ENCODE data around the gene TP53AIP1.

TP53AIP1 gene

GRCh38 chr11:128904656-128905344, 37.9 kb downstream of the TP53AIP1 start:
- DNase-seq: no peak

- no peak for DNase-seq
These were observed 38.4 kb downstream of the TP53AIP1 start for GRCh38 chr11:128904303-128904655.

GRCh38 chr11:128903248-128904061, 39.2 kb downstream of the TP53AIP1 start:
- no peak for DNase-seq

GRCh38 chr11:128902515-128903066, 40.1 kb downstream of the TP53AIP1 start:
- no peak for DNase-seq

GRCh38 chr11:128901653-128902514, 40.8 kb downstream of the TP53AIP1 start:
- no peak for DNase-seq

GRCh38 chr11:128900468-128900867, 42.2 kb downstream of the TP53AIP1 start:
- no peak for DNase-seq

- DNase-seq: no peak
These were observed 43.9 kb downstream of the TP53AIP1 start for GRCh38 chr11:128898580-128899344.

GRCh38 chr11:128897826-128898225, 44.8 kb downstream of the TP53AIP1 start:
- no peak for DNase-seq

GRCh38 chr11:128896356-128896755, 46.3 kb downstream of the TP53AIP1 start:
- DNase-seq: no peak

- DNase-seq: no peak
These were observed 47.1 kb downstream of the TP53AIP1 start for GRCh38 chr11:128895526-128895925.

GRCh38 chr11:128894685-128895084, 48.0 kb downstream of the TP53AIP1 start:
- no peak for DNase-seq

- DNase-seq: no peak
These were observed 48.4 kb downstream of the TP53AIP1 start for GRCh38 chr11:128894286-128894681.

GRCh38 chr11:128893578-128894285, 48.9 kb downstream of the TP53AIP1 start:
- no peak for DNase-seq

GRCh38 chr11:128892866-128893565, 49.7 kb downstream of the TP53AIP1 start:
- DNase-seq: no peak

- no peak for DNase-seq
These were observed 50.7 kb downstream of the TP53AIP1 start for GRCh38 chr11:128891913-128892398.

- no peak for DNase-seq
These were observed 51.9 kb downstream of the TP53AIP1 start, which contains the start of gene KCNJ5 for GRCh38 chr11:128890543-128891368. Gene KCNJ5, plus strand, starts transcription at chr11:128891356. Its CDS starts 19,918 bp downstream, at chr11:128911274.

- DNase-seq: no peak
These were observed 52.5 kb downstream of the TP53AIP1 start for GRCh38 chr11:128890216-128890542.

- DNase-seq: no peak
These were observed 52.9 kb downstream of the TP53AIP1 start for GRCh38 chr11:128889657-128890213.

Data from GOT3 (cell line).